IPS DF 6.9 (cell line): ENCODE data around the gene ARSB.

Experiments used
- DNase-seq: peaks from one replicate; pipeline ENCODE4 v3.0.0-alpha.2; 2013; ENCODE audit warnings: low read depth, low spot score
- H3K27ac ChIP-seq: one replicate; pipeline ENCODE4 v1.5.1; 2013; ENCODE audit warnings: low read length, control low read depth
- H3K27me3 ChIP-seq: 2 replicates; pipeline ENCODE4 v1.6.1; 2013; ENCODE audit warnings: mild to moderate bottlenecking, low read length; ENCODE audit not compliant: control insufficient read depth, insufficient read depth
- H3K36me3 ChIP-seq: 2 replicates; pipeline ENCODE4 v1.6.1; 2013; ENCODE audit warnings: low read length; ENCODE audit not compliant: control insufficient read depth, insufficient read depth
- H3K4me1 ChIP-seq: 2 replicates; pipeline ENCODE4 v1.6.1; 2013; ENCODE audit warnings: low read length; ENCODE audit not compliant: control insufficient read depth, insufficient read depth
- H3K4me3 ChIP-seq: 2 replicates; pipeline ENCODE4 v1.5.1; 2013; ENCODE audit warnings: mild to moderate bottlenecking, low read length
- H3K9me3 ChIP-seq: 2 replicates; pipeline ENCODE4 v1.6.1; 2013; ENCODE audit warnings: low read length, inconsistent platforms; ENCODE audit not compliant: control insufficient read depth, insufficient read depth
- WGBS: extraction: QIAGEN DNeasy Blood & Tissue Kit; methylation state at CpG from one replicate; pipeline ENCODE4 v1.1.7; 2013; ENCODE audit warnings: mixed read lengths, missing lambda C conversion rate; ENCODE audit not compliant: insufficient read length, insufficient coverage; 5-methylcytosine and 5-hydroxymethylcytosine counted together

ARSB gene

DNA sequence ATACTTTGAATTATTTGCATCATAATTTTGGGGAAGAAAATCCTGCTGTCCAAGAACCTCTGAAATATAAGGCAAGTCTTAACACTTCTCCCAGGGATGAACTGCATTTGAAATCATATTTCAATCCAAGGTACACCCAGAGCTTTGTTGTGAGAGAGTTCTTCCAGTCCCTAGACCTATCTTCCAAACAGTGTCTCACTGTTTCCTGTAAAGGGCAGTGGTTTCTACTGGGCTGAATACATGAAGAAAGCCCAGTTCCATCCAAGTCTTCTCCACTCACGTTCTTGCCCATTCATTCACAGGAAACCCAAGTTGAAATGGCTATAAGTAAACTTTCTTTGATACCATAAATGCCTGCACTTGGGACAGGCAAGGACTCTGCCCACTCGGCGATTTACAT is 228.3 kb downstream of the ARSB start:
- no peak for DNase-seq
- Histone ChIP-seq H3K4me1 (no peaks in the 10 kb centered on the region), H3K27me3 (no peaks in the 10 kb centered on the region), H3K27ac (no peak overlapping the region), H3K36me3 (no peaks in the 10 kb centered on the region), H3K4me3 (no peak overlapping the region), H3K9me3 (no peaks in the 10 kb centered on the region)
- no CpG with 5 or more reads among the region's 3 CpGs for WGBS

DNA sequence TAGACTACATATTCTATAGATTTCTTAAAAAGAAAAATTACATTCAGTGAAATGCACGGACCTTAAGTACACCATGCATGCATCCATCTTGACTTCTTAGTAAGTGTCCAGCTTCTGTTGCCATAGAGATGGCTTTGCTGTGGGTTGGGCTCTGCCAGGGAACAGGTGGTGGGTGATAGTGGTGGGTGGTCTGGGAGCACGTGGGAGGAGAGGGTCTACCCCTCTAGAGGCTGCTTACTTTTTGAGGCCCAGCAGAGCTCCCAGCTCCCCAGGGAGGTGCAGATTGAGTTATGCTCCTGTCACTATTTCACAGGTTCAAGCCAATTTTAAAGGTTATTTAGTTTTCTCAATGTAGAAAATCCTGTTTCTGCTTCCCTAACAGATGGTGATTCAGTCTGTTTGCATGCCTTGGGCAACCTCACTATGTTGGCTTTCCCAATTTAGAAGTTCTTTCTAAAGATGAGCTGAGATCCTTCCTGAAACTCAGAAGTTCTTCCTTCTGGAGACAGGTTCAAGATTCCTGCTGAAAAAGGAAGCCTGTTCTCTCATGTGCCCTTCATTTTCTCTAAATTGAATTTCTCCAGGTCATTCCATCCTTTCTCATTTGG is 229.2 kb downstream of the ARSB start:
- Histone ChIP-seq H3K4me1 (no peaks in the 10 kb centered on the region), H3K27ac (no peak overlapping the region), H3K36me3 (no peaks in the 10 kb centered on the region), H3K4me3 (no peak overlapping the region), H3K27me3 (no peaks in the 10 kb centered on the region), H3K9me3 (no peaks in the 10 kb centered on the region)
- DNase-seq = no peak
- WGBS = no CpG with 5 or more reads among the region's 2 CpGs

DNA sequence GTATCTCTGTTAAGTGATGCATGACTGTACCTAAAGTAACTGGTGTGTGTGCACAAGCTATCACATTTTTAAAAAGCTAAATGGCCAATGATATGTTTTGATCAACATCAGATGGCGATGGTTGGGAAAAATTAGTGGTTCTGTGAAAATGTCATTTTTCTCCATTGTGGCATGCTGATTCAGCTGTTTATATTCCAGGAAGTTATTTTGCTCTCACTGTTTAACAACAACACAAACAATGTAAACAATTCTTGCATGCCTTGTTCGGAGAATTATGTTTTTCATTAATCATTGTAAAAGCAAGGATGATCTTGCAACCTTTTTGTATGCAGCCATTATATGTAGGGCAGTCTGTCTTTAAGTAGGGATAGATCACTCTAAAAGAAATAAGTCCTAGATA is 230.5 kb downstream of the ARSB start:
- H3K9me3 ChIP-seq = no peaks in the 10 kb centered on the region
- H3K27ac ChIP-seq = no peak overlapping the region
- no peaks in the 10 kb centered on the region for H3K36me3 ChIP-seq
- H3K4me1 ChIP-seq = no peaks in the 10 kb centered on the region
- WGBS = no CpG with 5 or more reads among the region's 2 CpGs
- no peak for DNase-seq
- H3K27me3 ChIP-seq = no peaks in the 10 kb centered on the region
- no peak overlapping the region for H3K4me3 ChIP-seq

DNA sequence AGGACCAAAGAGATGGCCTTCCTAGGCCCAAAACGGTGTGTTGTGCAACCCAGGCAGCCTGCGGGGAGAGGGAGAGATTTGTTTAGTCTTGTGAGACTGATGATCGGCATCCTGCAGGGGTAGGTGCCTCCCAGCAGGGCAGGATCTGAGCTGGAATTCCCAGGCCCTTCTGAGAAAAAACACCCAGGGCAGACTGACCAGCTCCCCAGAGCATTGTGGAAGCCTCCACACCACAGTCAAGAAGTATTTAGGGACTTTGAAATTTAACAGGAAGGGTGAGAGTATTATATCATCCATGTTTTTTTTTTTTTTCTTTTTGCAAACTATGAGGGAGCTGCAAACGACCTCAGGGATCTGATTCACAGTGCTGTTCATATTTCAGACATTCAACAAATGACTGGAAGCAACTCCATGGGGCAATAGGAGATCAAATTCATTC is 232.0 kb downstream of the ARSB start:
- Histone ChIP-seq H3K4me1 (no peaks in the 10 kb centered on the region), H3K27ac (no peak overlapping the region), H3K4me3 (no peak overlapping the region), H3K36me3 (no peaks in the 10 kb centered on the region), H3K9me3 (no peaks in the 10 kb centered on the region), H3K27me3 (no peaks in the 10 kb centered on the region)
- WGBS = no CpG with 5 or more reads among the region's 4 CpGs
- DNase-seq = no peak

DNA sequence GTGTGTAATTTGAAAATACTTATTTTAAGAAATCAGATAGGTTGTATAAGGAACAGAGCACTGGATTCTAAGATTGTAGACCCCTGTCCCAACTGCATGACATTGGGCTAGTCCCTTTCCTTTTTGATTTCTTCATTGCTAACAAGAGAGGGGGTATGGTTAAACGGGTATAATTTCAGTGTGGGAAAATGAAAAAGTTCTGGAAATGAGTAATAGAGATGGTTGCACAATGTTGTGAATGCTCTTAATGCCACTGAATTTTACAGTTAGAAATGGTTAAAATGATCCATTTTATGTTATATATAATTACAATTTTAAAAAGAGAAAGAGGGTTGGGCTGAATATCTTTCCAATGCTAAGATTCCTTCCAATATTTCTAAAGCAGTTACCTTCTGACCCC is 233.2 kb downstream of the ARSB start:
- H3K27me3 ChIP-seq = no peaks in the 10 kb centered on the region
- H3K36me3 ChIP-seq = no peaks in the 10 kb centered on the region
- no peaks in the 10 kb centered on the region for H3K4me1 ChIP-seq
- no peak for DNase-seq
- H3K9me3 ChIP-seq = no peaks in the 10 kb centered on the region
- WGBS = no CpG with 5 or more reads among the region's 1 CpG
- no peak overlapping the region for H3K27ac ChIP-seq
- H3K4me3 ChIP-seq = no peak overlapping the region

DNA sequence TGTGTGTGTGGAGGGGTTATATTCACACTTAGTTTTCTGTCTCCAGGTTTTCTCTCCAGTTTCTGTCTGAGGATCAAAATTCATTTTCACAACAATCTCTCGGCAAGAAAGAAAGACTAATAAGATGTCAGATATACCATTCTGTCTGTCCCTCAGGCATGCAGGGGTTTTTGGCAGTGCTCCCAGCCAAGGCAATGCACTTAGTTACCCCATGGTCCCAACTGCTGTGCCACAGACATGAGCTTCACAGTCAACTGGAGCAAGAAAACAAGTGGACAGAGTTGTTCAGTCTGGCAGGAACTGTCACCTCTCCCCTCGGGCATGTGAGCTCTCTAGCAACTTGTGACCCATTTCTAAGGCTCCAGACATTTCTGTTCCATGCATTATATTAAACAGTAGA is 234.8 kb downstream of the ARSB start:
- Histone ChIP-seq H3K27me3 (no peaks in the 10 kb centered on the region), H3K4me3 (no peak overlapping the region), H3K36me3 (no peaks in the 10 kb centered on the region), H3K27ac (no peak overlapping the region), H3K9me3 (no peaks in the 10 kb centered on the region), H3K4me1 (no peaks in the 10 kb centered on the region)
- no CpG with 5 or more reads among the region's 2 CpGs for WGBS
- DNase-seq = no peak

DNA sequence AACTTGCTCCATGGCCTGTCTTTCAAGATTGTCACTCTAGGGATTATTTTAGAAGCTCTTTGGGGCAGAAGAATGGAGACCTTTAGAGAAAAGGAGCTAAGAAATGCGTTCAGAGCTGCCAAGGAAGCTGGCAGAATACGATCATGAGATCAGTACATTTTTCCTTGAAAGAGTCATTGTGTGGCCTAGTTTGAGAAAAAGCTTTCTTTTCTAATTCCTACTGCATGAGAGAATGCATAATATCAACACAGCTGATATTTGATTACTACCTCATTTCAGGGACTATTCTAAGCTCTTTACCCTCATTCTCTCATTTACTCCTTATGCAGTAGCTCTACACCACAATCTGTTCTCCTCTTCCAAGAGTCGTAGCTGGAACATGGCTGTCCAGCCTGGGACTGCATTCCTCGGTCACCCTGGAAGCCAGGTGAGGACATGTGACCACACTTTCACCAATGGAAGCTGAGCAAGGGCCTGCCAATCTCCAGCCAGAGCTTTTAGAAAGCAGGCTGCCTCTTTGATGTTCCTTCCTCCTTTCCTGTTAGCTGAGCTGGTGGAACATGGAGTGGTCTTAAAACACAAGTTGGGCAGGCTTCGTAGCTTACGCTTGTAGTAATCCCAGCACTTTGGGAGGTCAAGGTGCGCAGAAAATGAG is 237.3 kb downstream of the ARSB start:
- DNase-seq = no peak
- no peak overlapping the region for H3K27ac ChIP-seq
- H3K9me3 ChIP-seq = no peaks in the 10 kb centered on the region
- H3K27me3 ChIP-seq = no peaks in the 10 kb centered on the region
- H3K4me3 ChIP-seq = no peak overlapping the region
- H3K36me3 ChIP-seq = no peaks in the 10 kb centered on the region
- no peaks in the 10 kb centered on the region for H3K4me1 ChIP-seq
- no CpG with 5 or more reads among the region's 7 CpGs for WGBS

DNA sequence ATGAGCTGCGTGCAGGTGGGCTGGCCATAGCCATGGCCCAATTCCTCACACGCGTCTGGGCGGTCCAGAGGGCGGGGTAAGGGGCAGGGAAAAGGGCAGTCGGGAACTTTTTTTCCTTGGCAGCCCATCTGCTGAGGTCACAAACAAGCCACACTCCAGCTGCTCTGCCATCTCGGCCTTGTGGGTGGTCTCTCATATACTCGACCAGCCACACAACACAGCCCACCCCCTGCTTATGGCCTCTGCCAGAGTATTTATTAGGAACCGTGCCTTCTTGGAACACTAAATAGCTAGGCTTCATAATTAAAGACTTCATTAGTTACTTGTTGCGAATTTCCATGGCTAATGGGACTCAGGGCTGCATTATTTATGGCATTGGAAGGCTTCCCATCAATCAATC is 238.1 kb downstream of the ARSB start:
- no peaks in the 10 kb centered on the region for H3K9me3 ChIP-seq
- WGBS = no CpG with 5 or more reads among the region's 10 CpGs
- H3K4me1 ChIP-seq = no peaks in the 10 kb centered on the region
- no peak for DNase-seq
- no peak overlapping the region for H3K4me3 ChIP-seq
- H3K36me3 ChIP-seq = no peaks in the 10 kb centered on the region
- no peak overlapping the region for H3K27ac ChIP-seq
- H3K27me3 ChIP-seq = no peaks in the 10 kb centered on the region

DNA sequence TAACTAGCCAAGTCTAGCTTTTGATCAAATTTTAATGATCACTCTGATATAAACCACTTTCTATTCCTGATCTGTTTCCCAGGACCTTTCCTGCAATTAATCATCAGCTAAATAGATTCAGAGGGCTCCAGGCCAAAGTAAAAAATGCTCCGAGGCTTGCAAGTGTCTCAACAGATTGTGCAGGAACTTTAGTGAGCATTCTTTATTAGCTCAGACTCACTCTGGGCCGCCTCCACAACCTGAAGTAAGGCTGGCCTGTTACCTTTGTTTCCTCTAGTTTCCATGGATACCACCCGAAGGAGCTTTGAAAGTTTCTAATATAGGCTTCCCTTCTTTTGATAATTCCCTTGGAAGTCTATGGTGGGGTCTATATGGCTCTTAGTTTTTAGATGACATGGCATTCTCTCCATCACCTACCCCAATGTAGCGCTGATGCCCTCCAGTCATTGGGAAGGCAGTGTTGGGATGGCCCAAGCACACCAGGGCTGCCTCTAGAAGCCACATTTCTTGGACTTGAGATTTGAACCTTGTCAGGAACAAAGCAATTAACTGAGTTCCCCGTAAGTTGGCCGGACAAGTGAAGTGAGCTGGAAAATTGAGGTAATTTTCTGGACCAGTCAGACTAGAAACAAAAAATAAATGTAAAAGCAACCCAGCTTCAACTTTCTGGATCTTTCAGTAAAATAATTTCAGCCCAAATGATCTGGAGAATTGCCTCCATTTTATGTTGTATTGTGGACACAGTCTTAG is 238.9 kb downstream of the ARSB start:
- WGBS = no CpG with 5 or more reads among the region's 6 CpGs
- Histone ChIP-seq H3K4me3 (no peak overlapping the region), H3K27me3 (no peaks in the 10 kb centered on the region), H3K9me3 (no peaks in the 10 kb centered on the region), H3K36me3 (no peaks in the 10 kb centered on the region), H3K4me1 (no peaks in the 10 kb centered on the region), H3K27ac (no peak overlapping the region)
- no peak for DNase-seq

DNA sequence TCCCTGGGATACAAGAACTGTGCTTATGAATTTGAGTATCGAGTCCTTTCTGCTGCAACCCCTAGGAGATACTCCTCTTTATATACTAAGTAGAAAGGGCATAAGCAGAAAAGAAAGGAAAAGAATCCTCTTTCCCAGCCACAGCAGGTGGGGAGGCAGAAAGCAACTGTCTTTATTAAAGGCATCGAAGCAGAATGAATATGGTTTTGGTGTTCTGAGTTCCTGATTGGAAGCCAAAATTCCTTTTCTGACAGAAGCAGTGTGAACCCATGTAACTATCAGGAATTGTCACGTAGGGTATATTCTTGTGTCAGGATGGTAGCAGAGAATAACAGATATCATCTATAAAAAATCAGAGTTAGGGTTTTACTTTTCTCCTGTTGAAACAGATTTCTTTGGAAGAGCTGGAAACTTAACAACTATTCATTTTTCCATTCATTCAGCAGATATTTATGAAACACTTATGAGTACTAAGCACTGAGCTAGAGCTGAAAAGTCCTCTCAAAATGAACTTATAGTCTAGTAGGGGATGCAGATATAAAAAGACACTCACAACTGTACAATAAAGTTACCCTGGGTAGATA is 240.1 kb downstream of the ARSB start:
- Histone ChIP-seq H3K36me3 (no peaks in the 10 kb centered on the region), H3K4me3 (no peak overlapping the region), H3K27me3 (no peaks in the 10 kb centered on the region), H3K4me1 (no peaks in the 10 kb centered on the region), H3K9me3 (no peaks in the 10 kb centered on the region), H3K27ac (no peak overlapping the region)
- DNase-seq = no peak
- no CpG with 5 or more reads among the region's 3 CpGs for WGBS
